ENCODE data around the gene CHMP1B. TPM values are rescaled to one million over a fixed set of nuclear protein-coding genes. Genes with fewer than 3 reads are reported as not detected.
A peak's percentile ranks its signal among the peaks of the same experiment; 100 is the strongest.

Gene CHMP1B
- total RNA-seq, 4 donors from 2014 or later = 53.9 to 123 (median 80.4) TPM

DNA sequence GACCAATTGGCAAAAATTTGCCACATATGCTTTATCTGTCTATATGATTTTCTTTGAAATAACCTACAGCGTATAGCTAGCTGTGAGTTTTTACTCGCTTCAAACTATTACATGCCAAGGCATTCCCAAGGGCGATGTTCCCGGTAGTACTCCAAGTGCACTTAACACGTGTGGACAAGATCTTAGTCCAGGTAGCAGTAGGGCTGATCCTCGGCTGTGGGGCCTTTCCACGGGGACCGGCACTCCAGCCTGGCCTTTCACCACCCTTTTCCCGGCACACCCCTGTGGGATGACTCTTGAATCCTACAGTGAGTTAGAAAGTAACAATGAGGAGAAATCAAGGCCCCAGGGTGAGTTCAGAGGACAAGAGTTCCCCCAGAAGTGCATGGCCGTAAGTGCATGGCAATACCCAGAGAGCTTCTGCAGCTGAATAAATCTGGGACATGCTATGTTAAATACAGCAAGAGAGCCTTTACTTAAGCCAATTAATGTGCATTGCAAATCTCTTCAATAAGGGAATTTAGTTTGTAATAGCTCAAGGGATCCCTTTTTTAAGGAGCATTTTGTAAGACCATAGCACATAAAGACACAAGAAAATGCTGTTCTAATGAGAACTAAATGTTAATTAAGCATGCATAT, 26.4 kb downstream of the CHMP1B start:
- Histone ChIP-seq H3K4me3 (no peak overlapping the region), H3K9me3 (no peaks in the 10 kb centered on the region), H3K4me1 (no peaks in the 10 kb centered on the region), H3K27me3 (no peaks in the 10 kb centered on the region), H3K36me3 (peaks cover 54% of the 10 kb centered on the region), H3K27ac (no peak overlapping the region)
- TF ChIP-seq POLR2A (IDR thresholded peaks at IDR 0.05) (no peak), POLR2AphosphoS5 (IDR thresholded peaks at IDR 0.05) (no peak), CTCF (IDR thresholded peaks at IDR 0.05) (no peak), EP300 (IDR thresholded peaks at IDR 0.05) (no peak)
- WGBS = 86% methylated on average over 10 of the region's 10 CpGs
- no peak for DNase-seq (ENCODE audit: low spot score in 2 of 2)

- H3K36me3 ChIP-seq = peaks cover 60% of the 10 kb centered on the region
Observed at GRCh38 chr18:11880586-11881304, 29.5 kb downstream of the CHMP1B start.

DNA sequence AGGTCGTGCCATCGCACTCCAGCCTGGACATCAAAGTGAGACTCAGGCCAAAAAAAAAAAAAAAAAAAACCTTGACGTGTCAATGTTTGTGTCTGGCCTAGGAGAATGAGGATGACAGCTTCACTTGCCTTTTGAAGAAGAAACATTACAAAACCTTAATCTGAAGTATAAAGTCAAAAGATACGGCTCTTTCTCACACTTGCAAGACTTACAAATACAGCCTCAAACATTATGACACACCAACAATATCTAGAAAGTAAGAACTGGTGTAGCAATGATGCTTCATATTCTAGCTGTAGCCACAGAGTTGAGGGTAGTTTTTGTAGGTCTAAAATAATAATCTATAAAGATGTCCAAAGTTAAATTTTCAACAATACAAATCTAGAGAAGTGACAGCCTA, 31.4 kb downstream of the CHMP1B start:
- H3K27ac ChIP-seq = no peak overlapping the region
- no peaks in the 10 kb centered on the region for H3K27me3 ChIP-seq
- H3K4me3 ChIP-seq = no peak overlapping the region
- H3K9me3 ChIP-seq = no peaks in the 10 kb centered on the region
- WGBS = 91% methylated on average over 4 of the region's 4 CpGs
- peaks cover 71% of the 10 kb centered on the region for H3K36me3 ChIP-seq
- TF ChIP-seq EP300 (IDR thresholded peaks at IDR 0.05) (no peak), CTCF (IDR thresholded peaks at IDR 0.05) (no peak), POLR2AphosphoS5 (IDR thresholded peaks at IDR 0.05) (no peak), POLR2A (IDR thresholded peaks at IDR 0.05) (no peak)
- no peaks in the 10 kb centered on the region for H3K4me1 ChIP-seq
- no peak for DNase-seq (ENCODE audit: low spot score in 2 of 2)

More at GRCh38 chr18:11880586-11881304, 29.5 kb downstream of the CHMP1B start:
- Histone ChIP-seq H3K27me3 (no peaks in the 10 kb centered on the region), H3K27ac (no peak overlapping the region), H3K4me3 (no peak overlapping the region), H3K4me1 (no peaks in the 10 kb centered on the region), H3K9me3 (no peaks in the 10 kb centered on the region)
- TF ChIP-seq POLR2AphosphoS5 (IDR thresholded peaks at IDR 0.05) (no peak), POLR2A (IDR thresholded peaks at IDR 0.05) (no peak), CTCF (IDR thresholded peaks at IDR 0.05) (no peak), EP300 (IDR thresholded peaks at IDR 0.05) (no peak)
- 98% methylated on average over 26 of the region's 30 CpGs for WGBS
- DNase-seq (ENCODE audit: low spot score in 2 of 2) = peak in 1 of 2 donors; percentile 44

GRCh38 chr18:11883153-11883552, 31.9 kb downstream of the CHMP1B start:
- no peaks in the 10 kb centered on the region for H3K27me3 ChIP-seq
- WGBS = 61% methylated on average over 1 of the region's 1 CpG
- peaks cover 73% of the 10 kb centered on the region for H3K36me3 ChIP-seq
- TF ChIP-seq POLR2AphosphoS5 (IDR thresholded peaks at IDR 0.05) = no peak
- no peak for TF ChIP-seq CTCF (IDR thresholded peaks at IDR 0.05)
- no peak for TF ChIP-seq EP300 (IDR thresholded peaks at IDR 0.05)
- H3K9me3 ChIP-seq = no peaks in the 10 kb centered on the region
- H3K27ac ChIP-seq = no peak overlapping the region
- DNase-seq (ENCODE audit: low spot score in 2 of 2) = no peak
- H3K4me1 ChIP-seq = no peaks in the 10 kb centered on the region
- no peak overlapping the region for H3K4me3 ChIP-seq

DNA sequence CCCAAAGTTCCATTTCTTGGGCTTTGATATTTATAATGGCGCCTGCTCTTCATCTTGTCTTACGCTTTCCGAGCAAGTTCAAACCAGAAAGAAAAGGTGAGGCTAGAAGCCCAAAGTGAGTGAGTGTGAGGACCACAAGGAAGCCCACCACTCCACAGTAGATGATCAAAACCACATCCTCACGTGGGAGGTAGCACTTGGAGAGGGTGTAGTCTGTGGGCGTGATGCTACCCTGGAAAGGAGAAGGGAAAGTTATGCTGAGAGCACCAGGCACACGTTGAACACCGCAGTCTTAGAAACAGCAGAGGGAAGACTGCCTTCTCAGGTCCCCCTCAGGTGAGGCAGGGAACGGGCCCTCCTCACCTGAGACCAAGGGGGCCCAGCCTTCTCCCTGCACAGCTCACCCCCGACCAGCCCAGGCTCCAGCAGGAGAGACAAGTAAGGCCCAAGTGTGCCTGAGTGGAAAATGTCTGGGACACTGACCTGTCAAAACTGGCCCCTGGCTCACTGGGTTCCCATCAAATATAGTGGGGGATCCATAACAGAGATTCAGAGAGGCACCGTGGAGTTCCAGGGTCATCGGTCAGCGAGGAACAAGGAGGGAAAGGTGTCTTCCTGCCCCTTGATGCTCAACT, 33.3 kb downstream of the CHMP1B start:
- H3K27ac ChIP-seq = no peak overlapping the region
- H3K36me3 ChIP-seq = peaks cover 81% of the 10 kb centered on the region
- no peak overlapping the region for H3K4me3 ChIP-seq
- no peaks in the 10 kb centered on the region for H3K9me3 ChIP-seq
- 88% methylated on average over 11 of the region's 12 CpGs for WGBS
- H3K27me3 ChIP-seq = no peaks in the 10 kb centered on the region
- DNase-seq (ENCODE audit: low spot score in 2 of 2) = peak; percentile 55 to 75
- no peak for TF ChIP-seq POLR2A (IDR thresholded peaks at IDR 0.05)
- no peak for TF ChIP-seq CTCF (IDR thresholded peaks at IDR 0.05)
- no peaks in the 10 kb centered on the region for H3K4me1 ChIP-seq
